Upper lobe of left lung (tissue), 4 donors: ENCODE results near the gene PPP1R13B.

Source experiments
- CTCF ChIP-seq, 6 experiments: fragments of 450-650 bp in 4 of 6; fragments of 200-600 bp in 2 of 6; sonication (generic) in 2 of 6; IDR thresholded peaks; one replicate each; pipeline ENCODE4 v1.5.1; 2016 to 2019; ENCODE audit warnings: antibody characterized with exemption in 6 of 6
- EP300 ChIP-seq, 4 donors: sonication (generic); formaldehyde crosslinking; IDR thresholded peaks; one replicate each; pipeline ENCODE4 v1.5.1; 2017; ENCODE audit warnings: antibody characterized with exemption in 4 of 4, control low read depth in 2 of 4

- TF ChIP-seq CTCF (IDR thresholded peaks at IDR 0.05) (no peak), EP300 (IDR thresholded peaks at IDR 0.05) (no peak)
These were observed 27.6 kb upstream of the PPP1R13B start for GRCh38 chr14:103875010-103875409.
